DND-41 (cell line): ENCODE results near the gene SLC25A21.
"Not testable (repeated sequence)": the region's sequence is repeated elsewhere in the genome, so short reads cannot be mapped to it uniquely, and the experiment has no call there.

Experiments
- ATAC-seq: fragments of 200-7000 bp; cut with Tn5 transposase; 3 replicates; pipeline ENCODE4 v1.9.1; 2021; ENCODE audit warnings: low read depth; ENCODE audit not compliant: insufficient read depth
- DNase-seq: peaks from one replicate; pipeline ENCODE4 v3.0.0-alpha.2; 2020
- H2AFZ ChIP-seq: 2 replicates; pipeline ENCODE4 v1.6.0; 2012; ENCODE audit warnings: low read depth, low read length
- H3K27ac ChIP-seq: 2 replicates; pipeline ENCODE4 v1.5.1; 2012; ENCODE audit warnings: low read length, inconsistent platforms
- H3K27me3 ChIP-seq: fragments of 200-600 bp; sonication (generic); 2 replicates; pipeline ENCODE4 v1.6.0; 2012; ENCODE audit warnings: low read length, mild to moderate bottlenecking, inconsistent platforms; ENCODE audit not compliant: insufficient read depth, poor library complexity
- H3K36me3 ChIP-seq: 2 replicates; pipeline ENCODE4 v1.5.1; 2012; ENCODE audit warnings: low read length, inconsistent platforms; ENCODE audit not compliant: insufficient read depth
- H3K4me1 ChIP-seq: 2 replicates; pipeline ENCODE4 v1.5.1; 2012; ENCODE audit warnings: mild to moderate bottlenecking, low read length; ENCODE audit not compliant: insufficient read depth
- H3K4me2 ChIP-seq: 2 replicates; pipeline ENCODE4 v1.6.0; 2012; ENCODE audit warnings: mild to moderate bottlenecking, moderate library complexity, low read length, inconsistent platforms; ENCODE audit not compliant: insufficient read depth
- H3K4me3 ChIP-seq, 2 experiments: fragments of 200-600 bp in 1 of 2; shearing (Covaris generic) in 1 of 2; 2 replicates each; pipeline ENCODE4 v1.5.1; 2012 to 2016; ENCODE audit warnings: inconsistent platforms in 2 of 2, low read length in 2 of 2, mild to moderate bottlenecking in 2 of 2, low read depth in 1 of 2, moderate library complexity in 1 of 2
- H3K79me2 ChIP-seq: 2 replicates; pipeline ENCODE4 v1.6.0; 2012; ENCODE audit warnings: low read length, inconsistent platforms; ENCODE audit not compliant: insufficient read depth
- H3K9ac ChIP-seq: 2 replicates; pipeline ENCODE4 v1.6.0; 2012; ENCODE audit warnings: low read depth, mild to moderate bottlenecking, inconsistent platforms, low read length, moderate library complexity
- H3K9me3 ChIP-seq: 2 replicates; pipeline ENCODE4 v1.5.1; 2012; ENCODE audit warnings: low read length, moderate library complexity, mild to moderate bottlenecking, inconsistent platforms; ENCODE audit not compliant: insufficient read depth, severe bottlenecking
- H4K20me1 ChIP-seq: 2 replicates; pipeline ENCODE4 v1.6.0; 2012; ENCODE audit warnings: low read length; ENCODE audit not compliant: insufficient read depth
- CTCF ChIP-seq: IDR thresholded peaks from 2 replicates; pipeline ENCODE4 v1.5.1; 2012; ENCODE audit warnings: borderline replicate concordance, low read length, moderate library complexity, mild to moderate bottlenecking; ENCODE audit not compliant: poor library complexity, severe bottlenecking; ENCODE audit errors: extremely low read depth
- EZH2 ChIP-seq: IDR thresholded peaks from 3 replicates; pipeline ENCODE4 v1.6.1; 2012; ENCODE audit warnings: borderline replicate concordance, low read depth, mild to moderate bottlenecking, moderate library complexity, low read length, inconsistent platforms; ENCODE audit not compliant: severe bottlenecking

SLC25A21 gene

GRCh38 chr14:36986407-36986806 is 186.0 kb downstream of the SLC25A21 start:
- H3K4me3 ChIP-seq = no peak overlapping the region
- DNase-seq (no peak), ATAC-seq (no peak)
- no peak overlapping the region for H3K27ac ChIP-seq
- H3K27me3 ChIP-seq = no peaks in the 10 kb centered on the region
- TF ChIP-seq CTCF (no peak), EZH2 (no peak)
- H3K9ac ChIP-seq = no peak overlapping the region
- no peaks in the 10 kb centered on the region for H3K9me3 ChIP-seq
- H3K79me2 ChIP-seq = no peaks in the 10 kb centered on the region
- H3K36me3 ChIP-seq = no peaks in the 10 kb centered on the region
- H3K4me2 ChIP-seq = no peak overlapping the region
- H2AFZ ChIP-seq = no peak overlapping the region
- no peaks in the 10 kb centered on the region for H3K4me1 ChIP-seq
- no peaks in the 10 kb centered on the region for H4K20me1 ChIP-seq

DNA sequence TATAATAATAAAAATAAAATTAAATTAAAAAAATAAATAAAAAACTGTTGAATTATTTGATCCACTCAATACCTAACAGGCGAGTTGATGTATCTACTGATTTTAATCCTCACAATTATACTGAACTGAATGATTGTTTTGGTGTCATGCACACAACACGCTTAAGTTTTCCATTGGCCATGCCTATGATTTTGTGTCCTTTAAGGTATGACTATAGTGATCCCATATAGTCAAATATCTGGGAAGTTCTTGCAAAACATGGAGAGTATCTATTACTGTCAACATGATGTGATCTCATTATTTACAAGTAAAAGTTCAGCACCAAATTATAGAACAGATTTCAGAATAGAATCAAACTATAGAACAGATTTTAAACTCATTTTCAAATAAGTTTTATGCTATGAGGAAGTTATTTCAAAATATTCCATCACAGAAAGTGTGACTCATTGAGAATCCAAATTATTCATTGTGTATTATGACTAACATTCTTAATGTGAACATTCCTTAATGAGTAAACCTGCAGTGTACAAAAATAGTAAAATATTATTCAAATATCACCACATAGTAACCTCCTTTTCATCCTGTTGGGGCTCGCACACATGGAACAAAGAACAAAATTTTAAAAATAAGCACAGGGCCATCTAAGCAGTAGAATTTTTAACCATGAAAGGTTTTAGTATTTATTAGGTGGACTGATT is 190.4 kb downstream of the SLC25A21 start:
- DNase-seq (no peak), ATAC-seq (no peak)
- Histone ChIP-seq H3K4me2 (no peak overlapping the region), H3K9ac (no peak overlapping the region), H3K27me3 (no peaks in the 10 kb centered on the region), H4K20me1 (no peaks in the 10 kb centered on the region), H3K27ac (no peak overlapping the region), H3K4me1 (no peaks in the 10 kb centered on the region), H3K79me2 (no peaks in the 10 kb centered on the region), H3K9me3 (no peaks in the 10 kb centered on the region), H2AFZ (no peak overlapping the region), H3K36me3 (no peaks in the 10 kb centered on the region), H3K4me3 (no peak overlapping the region)
- TF ChIP-seq EZH2 (no peak), CTCF (no peak)

DNA sequence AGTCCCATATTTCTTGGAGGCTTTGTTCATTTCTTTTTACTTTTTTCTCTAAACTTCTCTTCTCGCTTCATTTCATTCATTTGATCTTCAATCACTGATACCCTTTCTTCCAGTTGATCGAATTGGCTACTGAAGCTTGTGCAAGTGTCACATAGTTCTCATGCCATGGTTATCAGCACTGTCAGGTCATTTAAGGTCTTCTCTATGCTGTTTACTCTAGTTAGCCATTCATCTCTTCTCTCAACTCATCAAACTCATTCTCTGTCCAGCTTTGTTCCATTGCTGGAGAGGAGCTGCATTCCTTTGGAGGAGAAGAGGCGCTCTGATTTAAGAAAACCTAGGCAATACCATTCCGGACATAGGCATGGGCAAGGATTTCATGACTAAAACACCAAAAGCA is 192.0 kb downstream of the SLC25A21 start:
- not testable (repeated sequence) for H3K9me3 ChIP-seq, H2AFZ ChIP-seq, H3K27me3 ChIP-seq, H3K79me2 ChIP-seq, H3K36me3 ChIP-seq, H3K4me3 ChIP-seq, ATAC-seq, H3K4me2 ChIP-seq, H4K20me1 ChIP-seq, H3K27ac ChIP-seq, DNase-seq, H3K9ac ChIP-seq, H3K4me1 ChIP-seq

DNA sequence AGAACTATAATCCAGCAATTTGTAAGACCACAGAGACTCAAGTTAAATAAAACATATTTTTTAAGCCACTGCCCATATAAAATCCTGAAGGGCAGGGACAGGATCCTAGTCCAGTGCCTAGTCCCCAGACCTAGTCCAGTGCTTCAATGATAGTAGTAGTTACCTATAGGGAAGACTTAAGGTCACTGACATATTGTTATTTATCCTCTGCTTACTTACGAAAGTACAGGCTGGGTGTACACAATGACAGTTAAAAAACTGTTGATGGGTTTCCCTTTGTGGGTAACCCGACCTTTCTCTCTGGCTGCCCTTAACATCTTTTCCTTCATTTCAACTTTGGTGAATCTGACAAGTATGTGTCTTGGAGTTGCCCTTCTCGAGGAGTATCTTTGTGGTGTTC is 192.5 kb downstream of the SLC25A21 start:
- TF ChIP-seq CTCF (no peak), EZH2 (no peak)
- H3K79me2 ChIP-seq = no peaks in the 10 kb centered on the region
- H3K27me3 ChIP-seq = peaks cover 6% of the 10 kb centered on the region
- no peak overlapping the region for H3K4me3 ChIP-seq
- H3K9ac ChIP-seq = no peak overlapping the region
- H3K36me3 ChIP-seq = no peaks in the 10 kb centered on the region
- H3K4me2 ChIP-seq = no peak overlapping the region
- H3K27ac ChIP-seq = no peak overlapping the region
- ATAC-seq (no peak), DNase-seq (no peak)
- no peaks in the 10 kb centered on the region for H3K9me3 ChIP-seq
- H4K20me1 ChIP-seq = no peaks in the 10 kb centered on the region
- no peaks in the 10 kb centered on the region for H3K4me1 ChIP-seq
- no peak overlapping the region for H2AFZ ChIP-seq
